Measurements from ENCODE around the gene MAP3K5.

Gene MAP3K5

DNA sequence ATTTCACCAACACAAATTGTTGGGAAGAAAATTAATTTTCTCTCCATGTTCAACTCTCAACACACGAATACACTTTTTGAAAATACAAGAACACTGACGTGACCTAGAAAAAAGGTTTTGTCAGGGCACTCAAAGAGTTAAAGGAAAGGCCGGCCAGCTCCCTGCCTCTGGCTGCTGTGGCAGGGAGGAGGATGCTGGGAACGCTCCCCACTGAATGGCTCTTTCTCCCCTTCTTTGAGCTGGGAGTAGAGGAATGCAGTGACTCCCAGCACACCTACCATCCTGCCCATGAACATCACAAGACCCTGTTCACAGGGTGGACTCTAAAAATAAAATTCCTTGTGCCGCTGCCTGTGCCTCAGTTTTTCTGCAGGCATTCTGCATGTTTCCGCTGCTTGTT, 47.0 kb downstream of the MAP3K5 start:
- ChIA-PET POLR2A (ENCODE audit: low non-redundant PET) (no interaction called here), CTCF (interaction anchor here (0.6 to 0.7 kb wide), 2 partner anchors 25 to 1662 kb away, joined by 3 read pairs; no protein-coding TSS in a partner anchor)
- H3K27ac ChIP-seq, result no peak overlapping the region
- no peak for DNase-seq (ENCODE audit: low spot score)
- TF ChIP-seq, protein P1, sequence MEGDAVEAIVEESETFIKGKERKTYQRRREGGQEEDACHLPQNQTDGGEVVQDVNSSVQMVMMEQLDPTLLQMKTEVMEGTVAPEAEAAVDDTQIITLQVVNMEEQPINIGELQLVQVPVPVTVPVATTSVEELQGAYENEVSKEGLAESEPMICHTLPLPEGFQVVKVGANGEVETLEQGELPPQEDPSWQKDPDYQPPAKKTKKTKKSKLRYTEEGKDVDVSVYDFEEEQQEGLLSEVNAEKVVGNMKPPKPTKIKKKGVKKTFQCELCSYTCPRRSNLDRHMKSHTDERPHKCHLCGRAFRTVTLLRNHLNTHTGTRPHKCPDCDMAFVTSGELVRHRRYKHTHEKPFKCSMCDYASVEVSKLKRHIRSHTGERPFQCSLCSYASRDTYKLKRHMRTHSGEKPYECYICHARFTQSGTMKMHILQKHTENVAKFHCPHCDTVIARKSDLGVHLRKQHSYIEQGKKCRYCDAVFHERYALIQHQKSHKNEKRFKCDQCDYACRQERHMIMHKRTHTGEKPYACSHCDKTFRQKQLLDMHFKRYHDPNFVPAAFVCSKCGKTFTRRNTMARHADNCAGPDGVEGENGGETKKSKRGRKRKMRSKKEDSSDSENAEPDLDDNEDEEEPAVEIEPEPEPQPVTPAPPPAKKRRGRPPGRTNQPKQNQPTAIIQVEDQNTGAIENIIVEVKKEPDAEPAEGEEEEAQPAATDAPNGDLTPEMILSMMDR (conservative IDR thresholded peaks at IDR 0.05; ENCODE audit: low read depth), result no peak

DNA sequence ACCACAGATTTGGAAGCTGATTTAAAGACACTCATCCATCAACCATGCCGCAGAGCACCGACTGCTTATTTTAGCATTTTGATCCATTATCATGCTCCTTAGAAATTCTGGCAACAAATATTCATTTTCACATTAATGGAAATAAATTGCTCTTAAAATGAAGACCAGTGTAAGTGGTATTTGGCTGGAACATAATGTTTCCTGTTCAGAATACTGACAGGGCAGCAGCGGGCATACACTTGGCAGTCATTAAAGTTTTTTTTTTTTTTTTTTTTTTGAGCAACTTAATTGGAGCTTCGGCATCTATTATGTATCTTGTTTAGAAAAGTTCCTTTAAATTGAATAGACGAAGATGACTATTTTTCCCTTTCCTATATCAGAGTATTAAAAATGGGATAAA, 47.4 kb downstream of the MAP3K5 start:
- H3K27ac ChIP-seq, result no peak overlapping the region
- ChIA-PET POLR2A (ENCODE audit: low non-redundant PET) (no interaction called here), CTCF (interaction anchor here (0.6 kb wide), 1 partner anchor 1663 kb away, joined by 3 read pairs; no protein-coding TSS in a partner anchor)

DNA sequence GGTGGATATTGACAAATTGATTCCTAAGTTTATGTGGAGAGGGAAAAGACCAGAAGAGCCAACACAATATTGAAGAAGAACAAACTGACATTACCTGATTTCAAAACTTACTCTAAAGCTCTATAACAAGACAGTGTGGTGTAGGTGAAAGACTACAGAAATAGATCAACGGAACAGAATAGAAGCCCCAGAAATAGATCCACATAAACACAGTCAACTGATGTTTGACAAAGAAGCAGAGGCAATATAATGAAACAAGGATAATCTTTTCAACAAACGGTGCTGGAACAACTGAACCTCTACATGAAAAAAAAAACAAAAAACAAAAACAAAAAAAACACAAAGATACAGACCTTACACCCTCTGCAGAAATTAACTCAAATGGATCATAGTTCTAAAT, 50.2 kb downstream of the MAP3K5 start:
- ChIA-PET POLR2A (ENCODE audit: low non-redundant PET) (no interaction called here), CTCF (interaction anchor here (0.7 kb wide), 1 partner anchor 394 kb away, joined by 4 read pairs; no protein-coding TSS in a partner anchor)
- no peak for DNase-seq (ENCODE audit: low spot score)
- TF ChIP-seq, protein P1 (conservative IDR thresholded peaks at IDR 0.05; ENCODE audit: low read depth), result no peak
- no peak overlapping the region for H3K27ac ChIP-seq

More for the DNA sequence above, 47.4 kb downstream of the MAP3K5 start:
- TF ChIP-seq, protein P1 (conservative IDR thresholded peaks at IDR 0.05; ENCODE audit: low read depth), result no peak
- no peak for DNase-seq (ENCODE audit: low spot score)

DNA sequence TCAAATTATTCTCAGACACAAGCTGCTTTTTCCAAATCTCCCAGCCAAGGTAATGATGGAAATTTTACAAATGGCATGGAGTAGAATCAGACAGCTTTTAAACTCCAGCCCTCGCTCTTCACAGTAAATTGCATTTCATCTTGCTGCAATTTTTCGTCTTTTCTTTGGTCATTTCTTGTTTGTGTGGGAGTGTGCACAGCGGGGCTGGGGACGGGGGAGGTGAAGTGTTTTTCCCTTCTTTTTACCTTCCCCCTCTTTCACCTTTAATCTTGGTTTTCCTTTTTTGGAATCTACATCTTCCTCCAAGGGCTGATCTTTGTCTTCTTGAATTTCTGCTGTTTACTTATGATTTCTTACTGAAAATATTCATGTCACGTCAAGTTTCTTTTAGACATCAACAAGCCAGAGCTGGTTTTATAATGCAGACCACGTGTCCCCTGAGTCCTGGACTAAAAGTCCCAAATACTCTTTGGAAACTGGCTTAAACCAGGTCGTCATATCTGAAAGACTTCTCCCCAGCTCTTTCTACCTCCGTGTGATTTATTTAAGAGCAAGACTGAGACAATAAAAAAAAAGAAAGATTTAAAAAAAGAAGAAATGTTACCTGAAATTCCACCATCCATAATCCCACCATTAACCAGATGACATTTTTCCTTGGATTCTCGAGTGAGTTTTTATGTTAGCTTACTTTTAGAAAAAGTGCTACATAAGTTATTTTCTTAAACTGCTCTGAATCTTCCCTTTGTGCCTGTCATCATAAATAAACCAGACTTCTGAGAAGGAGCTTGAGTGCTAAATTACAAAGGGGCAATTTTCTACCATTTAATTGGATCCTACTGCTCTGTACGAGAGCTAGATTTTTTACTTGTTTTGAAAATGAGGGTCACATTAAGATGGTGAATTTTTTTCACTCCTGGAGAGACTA, 52.0 kb downstream of the MAP3K5 start:
- POLR2A ChIA-PET (ENCODE audit: low non-redundant PET), result no interaction called here

DNA sequence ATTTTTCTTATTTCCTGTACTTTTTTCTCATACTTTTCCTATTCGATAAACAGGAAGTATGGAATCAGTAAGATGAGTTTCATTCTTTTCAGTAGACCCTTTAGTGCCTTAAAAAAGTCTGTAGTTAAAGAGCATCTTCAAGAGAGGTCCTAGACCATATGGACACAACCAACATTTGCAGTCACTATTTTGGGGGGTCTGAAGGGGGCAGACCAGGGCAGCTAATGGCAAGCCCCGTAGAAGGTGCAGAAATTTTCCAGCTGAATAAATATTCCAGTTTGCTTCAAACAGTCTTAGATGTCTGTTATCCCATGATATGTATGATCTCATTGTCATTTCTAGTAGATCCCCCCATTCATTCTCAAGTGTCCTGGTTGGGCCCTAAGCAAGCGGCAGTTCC, 52.8 kb downstream of the MAP3K5 start:
- CTCF ChIA-PET, result interaction anchor here (1.0 kb wide), 1 partner anchor 52 kb away, joined by 4 read pairs; the partner anchor contains the start of gene MAP3K5
- no peak for DNase-seq (ENCODE audit: low spot score)
- POLR2A ChIA-PET (ENCODE audit: low non-redundant PET), result no interaction called here
- TF ChIP-seq, protein P1 (conservative IDR thresholded peaks at IDR 0.05; ENCODE audit: low read depth), result no peak
- no peak overlapping the region for H3K27ac ChIP-seq

More for the DNA sequence above, 52.0 kb downstream of the MAP3K5 start:
- CTCF ChIA-PET, result interaction anchor here (0.7 to 1.4 kb wide), 4 partner anchors 52 to 1025 kb away, joined by 3 to 5 read pairs (median 4); partner anchors contain the start of gene MAP3K5
- no peak for DNase-seq (ENCODE audit: low spot score)
- no peak overlapping the region for H3K27ac ChIP-seq
- TF ChIP-seq, protein P1 (conservative IDR thresholded peaks at IDR 0.05; ENCODE audit: low read depth), result no peak

DNA sequence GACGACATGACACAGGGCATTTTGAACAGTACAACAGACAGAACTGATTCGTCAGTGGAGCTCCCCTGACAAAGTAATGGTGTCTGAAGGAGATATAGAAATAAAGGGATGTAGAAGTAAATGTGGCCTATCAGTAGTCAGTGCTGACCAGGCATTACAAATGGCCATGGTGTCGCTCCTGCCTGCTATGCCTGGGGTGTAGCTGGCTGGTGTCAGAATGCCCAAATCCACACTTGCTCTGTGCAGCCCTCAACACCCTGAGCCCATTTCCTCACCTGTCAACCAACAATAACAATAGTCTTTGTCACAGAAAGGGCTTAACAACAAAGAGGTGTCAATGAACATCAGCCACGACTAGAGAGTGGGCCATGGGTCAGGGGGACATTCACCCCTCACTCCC, 53.2 kb downstream of the MAP3K5 start:
- ChIA-PET POLR2A (ENCODE audit: low non-redundant PET) (no interaction called here), CTCF (interaction anchor here (1.0 kb wide), 1 partner anchor 53 kb away, joined by 4 read pairs; the partner anchor contains the start of gene MAP3K5)
- no peak overlapping the region for H3K27ac ChIP-seq
- TF ChIP-seq, protein P1 (conservative IDR thresholded peaks at IDR 0.05; ENCODE audit: low read depth), result no peak
- DNase-seq (ENCODE audit: low spot score), result no peak
